Measurements from ENCODE around the gene ZSWIM7. TPM values are rescaled to one million over a fixed set of nuclear protein-coding genes. Genes with fewer than 3 reads are reported as not detected.

Gene ZSWIM7
- total and polyA plus RNA-seq, 11 donors = 15.3 to 47.3 (median 32.6) TPM

DNA sequence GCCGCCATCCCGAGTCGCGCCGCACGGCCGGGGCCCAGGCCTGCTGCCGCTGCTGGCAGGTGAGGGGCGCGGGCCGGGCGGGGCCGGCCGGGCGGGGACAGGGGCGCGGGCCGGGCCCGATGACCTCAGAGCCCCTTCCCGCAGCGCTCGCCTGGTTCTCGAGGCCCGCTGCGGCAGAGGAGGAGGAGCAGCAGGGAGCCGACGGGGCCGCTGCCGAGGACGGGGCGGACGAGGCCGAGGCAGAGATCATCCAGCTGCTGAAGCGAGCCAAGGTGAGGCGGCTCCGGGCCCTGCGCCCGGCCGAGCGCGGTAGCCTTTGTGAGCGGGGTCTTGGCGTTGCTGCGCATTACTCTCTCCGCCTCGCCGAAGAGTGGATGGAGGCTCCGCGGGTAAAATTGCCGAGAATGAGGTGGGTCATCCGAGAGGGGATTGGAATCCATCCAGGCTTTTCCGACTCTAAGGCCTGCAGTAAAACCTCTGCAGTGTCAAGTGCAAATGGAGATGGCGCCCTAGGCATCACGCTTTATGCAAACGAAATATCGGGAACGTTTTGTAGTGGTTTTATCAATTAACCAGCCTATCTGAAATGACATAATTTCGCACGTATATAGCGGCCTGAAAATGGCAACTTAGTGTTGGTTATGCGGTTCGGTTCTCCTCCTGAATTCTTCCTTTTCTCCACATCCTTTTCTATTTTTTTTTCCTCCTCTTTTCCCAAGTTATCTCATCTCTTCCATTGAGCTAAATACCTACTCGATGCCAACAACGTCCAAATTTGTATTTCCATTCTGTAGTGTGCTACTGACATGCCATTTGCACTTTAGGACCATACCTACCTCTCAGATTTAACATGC is 697 bp upstream of the ZSWIM7 start:
- WGBS, 4 donors = 1 to 3% (median 2%) methylated on average over 13 to 64 of the region's 64 CpGs
- Histone ChIP-seq H3K27me3 (no peaks in the 10 kb centered on the region), H3K4me1 (peaks cover 4 to 48% (median 29%) of the 10 kb centered on the region in 12 donors), H3K36me3 (peaks cover 0 to 55% (median 42%) of the 10 kb centered on the region in 9 donors), H3K4me3 (peak overlapping the region; percentile 54 to 92 (median 76)), H3K9me3 (peaks cover 0 to 6% (median 0%) of the 10 kb centered on the region in 12 donors), H3K27ac (peak overlapping the region; percentile 72 to 98 (median 97))
- intact Hi-C loops (cut with DNase I) = loop anchor here in 8 of 10 donors (2.0 to 10.0 kb wide), 5 partner anchors 53 to 175 kb away; partner anchors contain the start of gene ADORA2B (in 4 of the 8)
- TF ChIP-seq, protein P1, sequence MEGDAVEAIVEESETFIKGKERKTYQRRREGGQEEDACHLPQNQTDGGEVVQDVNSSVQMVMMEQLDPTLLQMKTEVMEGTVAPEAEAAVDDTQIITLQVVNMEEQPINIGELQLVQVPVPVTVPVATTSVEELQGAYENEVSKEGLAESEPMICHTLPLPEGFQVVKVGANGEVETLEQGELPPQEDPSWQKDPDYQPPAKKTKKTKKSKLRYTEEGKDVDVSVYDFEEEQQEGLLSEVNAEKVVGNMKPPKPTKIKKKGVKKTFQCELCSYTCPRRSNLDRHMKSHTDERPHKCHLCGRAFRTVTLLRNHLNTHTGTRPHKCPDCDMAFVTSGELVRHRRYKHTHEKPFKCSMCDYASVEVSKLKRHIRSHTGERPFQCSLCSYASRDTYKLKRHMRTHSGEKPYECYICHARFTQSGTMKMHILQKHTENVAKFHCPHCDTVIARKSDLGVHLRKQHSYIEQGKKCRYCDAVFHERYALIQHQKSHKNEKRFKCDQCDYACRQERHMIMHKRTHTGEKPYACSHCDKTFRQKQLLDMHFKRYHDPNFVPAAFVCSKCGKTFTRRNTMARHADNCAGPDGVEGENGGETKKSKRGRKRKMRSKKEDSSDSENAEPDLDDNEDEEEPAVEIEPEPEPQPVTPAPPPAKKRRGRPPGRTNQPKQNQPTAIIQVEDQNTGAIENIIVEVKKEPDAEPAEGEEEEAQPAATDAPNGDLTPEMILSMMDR (IDR thresholded peaks at IDR 0.05) = peak in 1 of 12 donors; percentile 5
- no peak for TF ChIP-seq POLR2A (IDR thresholded peaks at IDR 0.05)
- peak in 3 of 5 donors; percentile 39 to 51 (median 41) for DNase-seq
- peak in 1 of 4 donors; percentile 6 for ATAC-seq

DNA sequence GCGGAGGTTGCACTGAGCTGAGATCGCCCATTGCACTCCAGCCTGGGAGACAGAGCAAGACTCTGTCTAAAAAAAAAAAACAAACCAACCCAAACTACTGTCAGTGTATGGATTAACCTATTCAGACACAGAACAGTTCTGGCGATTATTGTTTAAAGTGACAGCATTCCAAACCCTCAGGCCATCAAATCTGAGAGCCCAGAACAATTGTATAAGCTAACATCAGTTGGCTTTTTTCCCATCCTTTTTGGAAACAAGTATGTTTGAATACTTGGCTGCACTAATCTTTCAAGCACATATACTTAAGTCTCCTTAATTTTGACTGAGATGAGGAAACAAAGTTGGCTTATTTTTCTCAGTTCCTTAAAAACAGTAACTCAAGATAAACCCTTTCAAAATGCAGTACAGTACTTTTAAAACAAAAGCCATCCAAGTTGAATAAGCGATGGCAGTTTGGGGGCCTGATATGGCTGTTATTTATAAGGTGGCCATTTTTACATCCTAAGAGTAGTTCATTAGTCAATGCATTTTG is 1.4 kb downstream of the ZSWIM7 start:
- ATAC-seq = no peak
- no peak for DNase-seq
- peaks cover 0 to 6% (median 0%) of the 10 kb centered on the region in 12 donors for H3K9me3 ChIP-seq
- intact Hi-C loops (cut with DNase I) = loop anchor here in 8 of 10 donors (2.0 to 10.0 kb wide), 5 partner anchors 51 to 173 kb away; partner anchors contain the start of gene ADORA2B (in 4 of the 8)
- H3K4me3 ChIP-seq = peak overlapping the region in 2 of 12 donors; percentile 86 to 92
- H3K4me1 ChIP-seq = peaks cover 4 to 43% (median 24%) of the 10 kb centered on the region in 12 donors
- peak overlapping the region in 6 of 12 donors; percentile 88 to 98 (median 97) for H3K27ac ChIP-seq
- no peaks in the 10 kb centered on the region for H3K27me3 ChIP-seq
- 82 to 88% (median 85%) methylated on average over 4 of the region's 4 CpGs for WGBS, 4 donors
- peaks cover 0 to 49% (median 34%) of the 10 kb centered on the region in 9 donors for H3K36me3 ChIP-seq
- TF ChIP-seq, protein P1 (IDR thresholded peaks at IDR 0.05) = no peak
- no peak for TF ChIP-seq POLR2A (IDR thresholded peaks at IDR 0.05)

DNA sequence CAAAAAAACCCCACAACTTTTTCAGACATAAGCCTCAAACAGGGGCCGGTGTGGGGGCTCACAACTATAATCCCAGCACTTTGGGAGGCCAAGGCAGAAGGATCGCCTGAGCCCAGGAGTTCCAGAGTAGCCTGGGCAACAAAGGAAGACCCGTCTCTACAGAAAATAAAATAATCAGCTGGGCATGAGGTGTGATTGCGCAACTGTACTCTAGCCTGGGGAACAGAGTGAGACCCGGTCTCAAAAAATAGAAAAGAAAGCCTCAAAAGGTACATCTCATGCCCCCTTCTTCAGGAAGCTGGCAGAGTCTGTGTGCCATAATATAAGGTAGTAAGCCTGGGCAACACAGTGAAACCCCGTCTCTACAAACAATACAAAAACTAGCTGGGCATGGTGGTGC is 3.2 kb downstream of the ZSWIM7 start:
- TF ChIP-seq, protein P1 (IDR thresholded peaks at IDR 0.05) = no peak
- no peak for TF ChIP-seq POLR2A (IDR thresholded peaks at IDR 0.05)
- Histone ChIP-seq H3K27me3 (no peaks in the 10 kb centered on the region), H3K4me3 (no peak overlapping the region), H3K4me1 (peaks cover 4 to 28% (median 19%) of the 10 kb centered on the region in 12 donors), H3K27ac (peak overlapping the region in 1 of 12 donors; percentile 0), H3K36me3 (peaks cover 0 to 48% (median 35%) of the 10 kb centered on the region in 9 donors), H3K9me3 (peaks cover 0 to under 1% (median 0%) of the 10 kb centered on the region in 12 donors)
- ATAC-seq (no peak), DNase-seq (no peak)
- intact Hi-C loops (cut with DNase I) = loop anchor here in 8 of 10 donors (5.0 to 10.0 kb wide), 4 partner anchors 49 to 172 kb away; partner anchors contain the start of gene ADORA2B (in 4 of the 8)
- WGBS, 4 donors = 77 to 89% (median 85%) methylated on average over 6 of the region's 6 CpGs

Measured in heart left ventricle (tissue), 16 donors.